GM21576 (cell line): ENCODE results near the gene FBXW2.
A peak's percentile ranks its signal among the peaks of the same experiment; 100 is the strongest.
"Not testable (repeated sequence)": the region's sequence is repeated elsewhere in the genome, so short reads cannot be mapped to it uniquely, and the experiment has no call there.

Source experiments
- ATAC-seq: cut with Tn5 transposase; IDR thresholded peaks from one replicate; pipeline ENCODE4 v1.9.1; 2021; ENCODE audit warnings: mild to moderate bottlenecking, moderate library complexity; ENCODE audit not compliant: unreplicated experiment

FBXW2 gene

GRCh38 chr9:120792898-120793765 is at the start of gene FBXW2:
Gene FBXW2, minus strand, starts transcription at chr9:120793416. Its CDS starts 5,158 bp downstream, at chr9:120788258.
- peak; percentile 89 for ATAC-seq

- no peak for ATAC-seq
These were observed 48.9 kb upstream of the FBXW2 start for GRCh38 chr9:120841930-120842684.

GRCh38 chr9:120839146-120839545 is 45.9 kb upstream of the FBXW2 start:
- no peak for ATAC-seq

GRCh38 chr9:120837921-120838320 is 44.7 kb upstream of the FBXW2 start:
- no peak for ATAC-seq

- no peak for ATAC-seq
These were observed 40.1 kb upstream of the FBXW2 start for GRCh38 chr9:120833325-120833724.

- ATAC-seq = no peak
These were observed 39.6 kb upstream of the FBXW2 start for GRCh38 chr9:120832807-120833206.

- ATAC-seq = no peak
These were observed 37.6 kb upstream of the FBXW2 start for GRCh38 chr9:120830865-120831264.

- ATAC-seq = no peak
These were observed 36.9 kb upstream of the FBXW2 start for GRCh38 chr9:120830151-120830550.

GRCh38 chr9:120829650-120830049 is 36.4 kb upstream of the FBXW2 start:
- ATAC-seq = no peak

- ATAC-seq = no peak
These were observed 26.9 kb upstream of the FBXW2 start for GRCh38 chr9:120820095-120820494.

GRCh38 chr9:120818595-120818994 is 25.4 kb upstream of the FBXW2 start:
- no peak for ATAC-seq

GRCh38 chr9:120815075-120815474 is 21.9 kb upstream of the FBXW2 start:
- no peak for ATAC-seq

GRCh38 chr9:120808931-120809330 is 15.7 kb upstream of the FBXW2 start:
- no peak for ATAC-seq

GRCh38 chr9:120807607-120808379 is 14.6 kb upstream of the FBXW2 start:
- no peak for ATAC-seq

- ATAC-seq = not testable (repeated sequence)
These were observed 11.7 kb upstream of the FBXW2 start for GRCh38 chr9:120804784-120805363.

- ATAC-seq = no peak
These were observed 8.2 kb upstream of the FBXW2 start for GRCh38 chr9:120801441-120801840.

GRCh38 chr9:120791161-120791560 is 2.1 kb downstream of the FBXW2 start:
- ATAC-seq = no peak

GRCh38 chr9:120787933-120788332 is 5.3 kb downstream of the FBXW2 start:
- ATAC-seq = no peak

GRCh38 chr9:120783602-120784047 is 9.6 kb downstream of the FBXW2 start:
- ATAC-seq = no peak

GRCh38 chr9:120781236-120781635 is 12.0 kb downstream of the FBXW2 start:
- no peak for ATAC-seq

GRCh38 chr9:120780367-120780766 is 12.8 kb downstream of the FBXW2 start:
- ATAC-seq = no peak
